Retinal pigment epithelial cell (primary cell): ENCODE results near the gene TBC1D1.

Experiments
- DNase-seq: peaks from one replicate; pipeline ENCODE4 v3.0.0-alpha.2; 2010; ENCODE audit warnings: low read depth
- H3K4me3 ChIP-seq: 2 replicates; pipeline ENCODE4 v1.5.1; 2011; ENCODE audit warnings: mild to moderate bottlenecking, low read length, control low read depth, moderate library complexity
- TF ChIP-seq, protein P1 (sequence below): conservative IDR thresholded peaks from 2 replicates; pipeline ENCODE4 v1.5.1; 2011; ENCODE audit warnings: low read depth, low read length, control low read depth, inconsistent platforms

The TBC1D1 gene

DNA sequence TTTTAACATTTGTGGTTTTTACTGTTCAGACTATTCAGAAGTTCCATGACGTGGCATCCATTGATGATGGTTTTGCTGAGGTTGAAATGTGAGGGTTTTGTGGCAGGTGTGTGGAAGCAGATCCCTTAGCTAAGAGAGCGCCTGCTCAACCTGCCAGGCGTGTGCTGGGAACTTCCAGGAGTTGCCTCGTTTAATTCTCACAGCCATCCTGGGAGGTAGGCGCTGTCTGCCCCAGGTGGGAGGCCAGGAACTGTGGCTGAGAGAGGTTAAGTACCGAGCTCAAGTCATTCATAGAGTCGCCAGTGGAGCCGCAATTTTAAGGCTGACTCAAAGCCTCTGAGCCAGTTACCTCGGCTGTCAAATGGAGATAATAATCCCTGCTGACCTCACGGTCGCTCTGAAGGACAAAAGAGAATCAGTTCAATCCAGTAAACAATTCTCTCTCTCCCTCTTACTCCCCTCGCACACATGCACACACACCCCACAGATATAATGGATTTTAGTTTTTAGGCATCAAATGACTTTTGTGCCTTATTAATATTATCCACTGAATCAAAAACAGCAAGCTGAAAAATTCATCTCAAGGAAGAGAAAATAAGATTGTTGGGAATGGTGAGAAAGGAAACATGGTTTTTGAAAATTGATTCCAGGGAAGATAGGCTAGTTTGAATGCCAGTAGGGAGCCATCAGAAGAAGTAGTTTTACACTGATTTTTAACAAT is 240.6 kb downstream of the TBC1D1 start:
- H3K4me3 ChIP-seq, result no peak overlapping the region
- DNase-seq, result no peak
- TF ChIP-seq, protein P1, sequence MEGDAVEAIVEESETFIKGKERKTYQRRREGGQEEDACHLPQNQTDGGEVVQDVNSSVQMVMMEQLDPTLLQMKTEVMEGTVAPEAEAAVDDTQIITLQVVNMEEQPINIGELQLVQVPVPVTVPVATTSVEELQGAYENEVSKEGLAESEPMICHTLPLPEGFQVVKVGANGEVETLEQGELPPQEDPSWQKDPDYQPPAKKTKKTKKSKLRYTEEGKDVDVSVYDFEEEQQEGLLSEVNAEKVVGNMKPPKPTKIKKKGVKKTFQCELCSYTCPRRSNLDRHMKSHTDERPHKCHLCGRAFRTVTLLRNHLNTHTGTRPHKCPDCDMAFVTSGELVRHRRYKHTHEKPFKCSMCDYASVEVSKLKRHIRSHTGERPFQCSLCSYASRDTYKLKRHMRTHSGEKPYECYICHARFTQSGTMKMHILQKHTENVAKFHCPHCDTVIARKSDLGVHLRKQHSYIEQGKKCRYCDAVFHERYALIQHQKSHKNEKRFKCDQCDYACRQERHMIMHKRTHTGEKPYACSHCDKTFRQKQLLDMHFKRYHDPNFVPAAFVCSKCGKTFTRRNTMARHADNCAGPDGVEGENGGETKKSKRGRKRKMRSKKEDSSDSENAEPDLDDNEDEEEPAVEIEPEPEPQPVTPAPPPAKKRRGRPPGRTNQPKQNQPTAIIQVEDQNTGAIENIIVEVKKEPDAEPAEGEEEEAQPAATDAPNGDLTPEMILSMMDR, result no peak

DNA sequence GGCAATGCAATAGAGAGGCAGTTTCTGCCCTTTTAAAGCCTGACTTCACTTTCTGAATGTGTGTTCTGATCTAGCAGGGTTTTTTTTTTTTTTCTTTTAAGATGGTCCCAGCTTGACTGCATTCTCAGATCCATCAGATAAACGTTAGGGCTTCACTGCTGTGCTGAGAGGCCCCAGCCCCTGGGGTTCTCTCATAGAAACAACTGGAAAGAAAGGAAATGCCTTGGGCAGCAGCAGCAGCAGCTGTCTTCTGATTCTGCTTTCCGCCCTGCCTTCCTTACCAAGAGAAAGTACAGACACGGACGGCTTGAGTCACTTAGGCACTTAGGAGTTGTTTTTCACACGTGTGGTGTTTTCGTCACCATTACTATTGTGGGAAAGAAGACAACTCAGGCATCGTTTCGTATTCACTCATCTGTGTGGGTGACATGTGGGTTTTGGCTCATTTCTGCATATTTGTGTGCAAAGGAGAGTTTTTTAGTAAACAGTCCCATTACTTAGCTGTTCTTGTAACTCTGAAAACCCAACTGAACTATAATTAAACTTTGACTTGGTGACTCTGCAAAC is 241.3 kb downstream of the TBC1D1 start:
- no peak for DNase-seq
- H3K4me3 ChIP-seq, result no peak overlapping the region
- TF ChIP-seq, protein P1, result no peak

DNA sequence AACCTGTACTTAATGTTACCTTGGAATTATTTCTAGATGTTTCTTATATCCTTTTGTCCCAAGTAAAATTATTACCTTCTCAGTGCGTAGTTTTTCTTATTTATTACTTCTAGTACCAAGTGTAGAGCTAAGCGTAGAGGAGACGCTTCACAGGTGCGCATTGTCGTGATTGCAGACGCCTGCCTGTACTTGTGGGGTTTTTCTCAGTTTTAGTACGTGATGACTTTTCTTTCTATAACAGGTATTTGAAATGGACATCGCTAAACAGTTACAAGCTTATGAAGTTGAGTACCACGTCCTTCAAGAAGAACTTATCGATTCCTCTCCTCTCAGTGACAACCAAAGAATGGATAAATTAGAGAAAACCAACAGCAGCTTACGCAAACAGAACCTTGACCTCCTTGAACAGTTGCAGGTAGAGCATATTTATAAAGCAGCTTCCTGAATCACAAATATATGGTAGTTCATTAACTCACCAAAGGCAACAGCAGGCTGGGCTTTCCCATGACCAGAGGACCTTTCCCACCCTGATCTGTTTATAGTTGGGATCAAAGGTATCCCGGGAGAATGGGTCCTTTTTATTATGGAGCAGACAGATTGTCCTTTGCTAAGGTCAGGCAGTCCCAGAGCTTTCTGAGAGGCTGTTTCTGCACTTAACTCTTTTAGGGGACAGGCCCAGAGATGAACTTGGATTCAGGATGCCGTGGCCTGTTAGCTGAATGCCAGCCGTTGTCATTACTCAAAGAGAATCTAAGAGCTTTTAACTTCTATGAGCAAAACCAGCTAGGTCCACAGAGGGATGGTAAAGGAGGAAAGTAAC is 242.2 kb downstream of the TBC1D1 start:
- TF ChIP-seq, protein P1, result no peak
- DNase-seq, result no peak
- no peak overlapping the region for H3K4me3 ChIP-seq

DNA sequence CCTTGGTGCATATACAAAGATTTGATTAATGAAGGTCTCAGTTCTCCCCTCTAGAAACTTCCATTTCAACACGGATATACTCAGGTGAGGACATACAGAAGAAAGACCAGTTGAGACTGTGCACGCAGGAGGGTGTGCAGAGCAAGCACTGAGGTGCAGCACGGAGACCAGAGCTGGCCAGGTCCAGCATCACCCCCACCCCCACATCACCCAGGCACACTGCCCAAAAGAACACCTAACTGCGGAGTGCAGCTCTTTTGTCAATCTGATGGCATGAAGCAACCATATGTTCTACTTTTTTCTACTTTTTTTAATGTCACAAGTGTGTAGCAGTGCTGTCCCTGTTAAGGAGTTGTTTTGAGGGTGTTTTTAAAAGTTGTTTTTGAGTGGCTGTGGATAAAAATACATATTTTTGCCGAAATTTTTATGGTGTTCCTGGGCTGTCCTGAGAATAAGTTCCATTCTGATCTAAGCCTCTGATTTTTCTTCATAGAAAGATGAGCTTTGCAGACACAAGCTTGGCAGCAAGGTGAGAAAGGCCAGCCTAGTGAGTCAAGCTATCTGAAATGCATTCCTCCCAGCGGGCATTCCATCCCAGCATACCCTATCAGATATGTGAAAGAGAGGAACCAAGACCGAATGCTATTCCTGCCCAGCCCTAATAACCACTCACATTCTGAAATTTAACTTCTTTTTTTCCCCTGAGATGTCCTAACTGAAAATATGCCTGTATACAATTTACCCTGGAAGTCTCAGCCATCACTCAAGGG is 243.0 kb downstream of the TBC1D1 start:
- DNase-seq, result no peak
- TF ChIP-seq, protein P1, result no peak
- H3K4me3 ChIP-seq, result no peak overlapping the region

DNA sequence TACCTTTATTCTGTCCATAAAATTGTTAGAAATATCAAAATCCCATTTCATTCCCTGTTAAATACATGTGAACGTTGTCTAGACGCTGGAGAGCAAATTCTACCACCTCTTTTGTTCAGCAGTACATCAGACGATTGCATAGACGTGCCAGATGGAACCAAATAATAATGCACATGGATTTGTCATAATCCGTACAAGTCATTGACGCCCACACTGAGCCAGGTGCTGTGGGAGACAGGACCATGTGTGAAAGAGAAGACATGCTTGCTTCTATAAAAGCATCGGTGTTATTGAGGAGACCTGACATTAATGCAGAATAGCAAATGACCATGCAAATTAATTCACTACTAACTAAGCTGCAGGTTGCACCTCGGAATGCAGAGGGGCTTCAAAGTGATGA is 244.3 kb downstream of the TBC1D1 start:
- DNase-seq, result no peak
- no peak overlapping the region for H3K4me3 ChIP-seq
- TF ChIP-seq, protein P1, result no peak

DNA sequence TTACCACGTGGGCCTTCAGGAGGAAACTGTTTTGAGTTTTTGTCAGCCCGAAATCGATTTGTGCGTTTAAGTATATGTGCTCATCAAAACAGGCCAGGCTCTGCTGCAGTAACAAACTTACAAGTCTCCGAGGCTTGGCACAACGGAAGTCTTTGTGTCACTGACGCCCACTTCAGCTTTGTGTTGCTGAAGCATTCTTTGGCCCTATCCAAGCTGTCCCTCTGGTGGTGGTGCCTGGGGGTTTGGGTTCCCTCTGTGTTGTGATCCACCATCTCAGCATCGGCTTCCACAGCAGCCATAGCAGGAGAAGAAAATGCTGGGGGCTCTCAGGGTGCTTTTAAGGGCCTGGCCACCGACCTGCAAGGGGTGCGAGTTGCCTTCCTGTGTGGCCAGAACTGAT is 245.7 kb downstream of the TBC1D1 start:
- no peak for DNase-seq
- TF ChIP-seq, protein P1, result no peak
- H3K4me3 ChIP-seq, result no peak overlapping the region
